Activated naive CD4-positive, alpha-beta T cell treated with anti-CD3 and anti-CD28 coated beads for 36 hours (primary cell): Measurements from ENCODE around the gene NAGA. TPM values are rescaled to one million over a fixed set of nuclear protein-coding genes. Genes with fewer than 3 reads are reported as not detected.

Experiments
- CTCF ChIA-PET: fragments of 350-600 bp; sonication (Branson Sonifier 250); formaldehyde crosslinking; loops from one replicate; lab custom pipeline; 2021; ENCODE audit warnings: antibody characterized with exemption; lab: Charles Lee
- DNase-seq: peaks from one replicate; pipeline ENCODE4 v3.0.0-alpha.2; 2020
- H3K27ac Mint-ChIP-seq: one replicate; pipeline ENCODE4 v1.8.0; 2021; ENCODE audit warnings: mild to moderate bottlenecking, mixed read lengths
- H3K27me3 Mint-ChIP-seq: one replicate; pipeline ENCODE4 v1.8.0; 2021; ENCODE audit warnings: low read depth, mixed read lengths
- H3K36me3 Mint-ChIP-seq: one replicate; pipeline ENCODE4 v1.8.0; 2021; ENCODE audit warnings: low read depth, mixed read lengths
- H3K4me1 Mint-ChIP-seq: one replicate; pipeline ENCODE4 v1.8.0; 2021; ENCODE audit warnings: low read depth, mixed read lengths
- H3K4me3 Mint-ChIP-seq: one replicate; pipeline ENCODE4 v1.8.0; 2021; ENCODE audit warnings: mild to moderate bottlenecking, moderate library complexity, mixed read lengths
- H3K9me3 Mint-ChIP-seq: one replicate; pipeline ENCODE4 v1.8.0; 2021; ENCODE audit warnings: mixed read lengths
- intact Hi-C: fragments of 100-400 bp; cut with micrococcal nuclease; formaldehyde crosslinking; loops from one replicate; pipeline ENCODE4 v1.15.1; 2023
- total RNA-seq, 2 experiments: library from RNA; stranded (reverse); gene quantifications; one replicate each; pipeline ENCODE4 v1.2.3, GENCODE V29; 2021

NAGA gene
- total RNA-seq, 2 experiments from 2014 or later = 14.6 to 15.9 TPM

DNA sequence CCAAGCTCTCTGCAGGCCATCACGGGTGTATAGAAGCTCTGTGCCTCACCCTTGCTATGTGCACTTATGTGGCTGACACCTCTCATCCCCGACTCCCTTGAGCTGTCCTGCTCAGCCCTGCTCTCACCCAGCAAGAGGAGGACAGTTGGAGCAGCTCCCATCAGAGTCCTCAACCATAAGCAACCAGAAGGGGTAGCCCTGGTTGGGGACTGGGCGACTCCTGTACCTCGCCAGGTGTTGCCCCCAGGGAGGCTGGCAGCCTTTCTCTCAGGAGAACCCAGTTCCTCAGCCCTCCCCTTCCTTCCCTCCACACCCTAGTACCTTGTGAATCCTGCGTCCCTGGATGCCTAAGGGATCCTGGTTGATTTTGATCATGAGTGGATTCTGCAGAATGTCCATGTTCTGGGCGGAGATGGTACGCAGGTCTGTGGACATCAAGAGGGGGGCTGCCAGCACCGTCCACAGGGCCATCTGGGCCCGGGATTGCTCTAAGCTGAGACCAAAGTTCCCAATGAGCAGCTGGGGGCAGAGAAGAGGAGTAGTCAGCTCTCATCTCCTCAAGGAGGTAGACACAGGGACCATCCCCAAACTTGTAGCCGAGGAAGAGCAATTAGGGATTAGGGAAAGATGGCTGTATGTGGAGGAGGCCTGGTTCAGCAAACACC lies 8.0 kb downstream of the NAGA start:
- no peak for DNase-seq

DNA sequence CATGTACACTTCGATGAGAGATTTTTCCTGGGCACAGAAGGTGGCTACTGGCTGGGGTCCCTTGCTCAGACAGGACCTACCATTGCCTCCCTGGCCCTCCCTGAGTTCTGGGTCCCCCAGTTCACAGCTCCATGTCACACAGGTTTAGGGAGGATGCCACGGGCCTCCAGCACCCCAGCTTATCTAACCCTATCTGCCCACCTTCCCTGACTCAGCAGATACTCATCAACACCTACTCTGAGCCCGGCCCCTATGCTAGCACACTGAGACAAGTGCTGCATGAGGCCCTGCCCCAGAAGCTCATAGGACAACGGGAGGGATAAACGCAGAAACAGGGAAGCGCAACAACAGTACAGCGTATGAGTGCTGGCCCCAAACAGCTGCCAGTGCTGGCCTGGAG lies 9.6 kb downstream of the NAGA start:
- peaks cover 58% of the 10 kb centered on the region for H3K36me3 Mint-ChIP-seq
- H3K4me1 Mint-ChIP-seq = no peaks in the 10 kb centered on the region
- DNase-seq = no peak
- no peak overlapping the region for H3K27ac Mint-ChIP-seq
- no peak overlapping the region for H3K4me3 Mint-ChIP-seq
- intact Hi-C loops = no loop called here
- CTCF ChIA-PET = no interaction called here
- no peaks in the 10 kb centered on the region for H3K27me3 Mint-ChIP-seq
- peaks cover 13% of the 10 kb centered on the region for H3K9me3 Mint-ChIP-seq

More for the DNA sequence above, 8.0 kb downstream of the NAGA start:
- intact Hi-C loops = no loop called here
- CTCF ChIA-PET = no interaction called here
- Mint-ChIP-seq H3K9me3 (peaks cover 4% of the 10 kb centered on the region), H3K36me3 (peaks cover 54% of the 10 kb centered on the region), H3K4me3 (no peak overlapping the region), H3K27ac (no peak overlapping the region), H3K4me1 (no peaks in the 10 kb centered on the region), H3K27me3 (no peaks in the 10 kb centered on the region)

DNA sequence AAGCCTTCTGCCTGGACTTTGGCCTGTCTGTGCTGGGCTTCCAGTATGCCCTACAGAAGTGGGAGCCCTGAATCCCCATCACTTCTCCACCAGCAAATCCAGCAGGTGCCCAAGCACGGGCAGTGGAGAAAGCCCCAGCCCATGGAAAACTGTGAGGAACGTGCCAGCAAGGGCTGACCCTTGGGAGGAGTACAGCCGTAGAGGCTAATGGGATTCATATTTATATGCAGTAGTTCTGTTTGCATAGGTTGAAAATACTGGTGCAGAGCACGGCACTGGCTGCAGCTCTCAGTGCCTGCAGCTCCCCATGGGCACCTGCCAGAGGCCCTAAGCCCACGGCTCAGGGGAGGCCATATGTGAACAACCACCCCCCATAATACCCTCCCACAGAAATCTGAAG lies 10.1 kb downstream of the NAGA start:
- H3K36me3 Mint-ChIP-seq = peaks cover 55% of the 10 kb centered on the region

DNA sequence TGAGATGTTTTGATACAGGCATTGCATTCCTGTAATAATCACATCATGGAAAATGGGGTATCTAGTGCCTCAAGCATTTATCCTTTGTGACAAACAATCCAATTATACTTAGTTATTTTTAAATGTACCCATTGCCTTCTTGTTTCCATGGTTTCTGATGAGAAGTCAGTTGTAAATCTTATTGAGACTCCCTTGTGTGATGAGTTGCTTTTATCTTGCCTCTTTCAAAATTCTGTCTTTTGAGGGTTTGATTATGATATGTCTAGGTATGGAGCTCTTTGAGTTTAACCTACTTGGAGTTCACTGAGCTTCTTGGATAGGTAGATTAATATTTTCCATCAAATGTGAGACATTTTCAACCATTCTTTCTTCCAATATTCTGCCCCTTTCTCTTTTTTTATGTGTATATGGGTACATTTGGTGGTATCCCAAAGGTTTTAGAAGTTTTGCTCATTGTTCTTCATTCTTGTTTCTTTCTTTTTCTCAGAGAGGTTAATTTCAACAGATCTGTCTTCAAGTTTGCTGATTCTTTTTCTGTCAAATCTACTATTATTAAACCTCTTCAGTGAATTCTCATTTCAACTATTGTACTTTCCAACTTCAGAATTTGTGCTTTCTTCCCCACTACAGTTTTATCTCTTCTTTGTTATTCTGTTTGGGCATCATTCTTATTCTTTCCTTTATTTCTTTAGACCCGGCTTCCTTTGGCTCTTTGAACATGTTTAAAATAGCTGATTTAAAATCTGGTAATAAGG lies 13.7 kb downstream of the NAGA start:
- peaks cover 13% of the 10 kb centered on the region for H3K9me3 Mint-ChIP-seq
- CTCF ChIA-PET = interaction anchor here (0.7 kb wide), 2 partner anchors 54 to 321 kb away, joined by 3 to 4 read pairs; no protein-coding TSS in a partner anchor
- intact Hi-C loops = no loop called here
- DNase-seq = no peak
- H3K27ac Mint-ChIP-seq = no peak overlapping the region
- H3K27me3 Mint-ChIP-seq = no peaks in the 10 kb centered on the region
- H3K36me3 Mint-ChIP-seq = peaks cover 34% of the 10 kb centered on the region
- H3K4me3 Mint-ChIP-seq = no peak overlapping the region
- no peaks in the 10 kb centered on the region for H3K4me1 Mint-ChIP-seq

More for the DNA sequence above, 10.1 kb downstream of the NAGA start:
- CTCF ChIA-PET = no interaction called here
- H3K4me3 Mint-ChIP-seq = no peak overlapping the region
- H3K9me3 Mint-ChIP-seq = peaks cover 13% of the 10 kb centered on the region
- no peaks in the 10 kb centered on the region for H3K4me1 Mint-ChIP-seq
- no peak for DNase-seq
- H3K27me3 Mint-ChIP-seq = no peaks in the 10 kb centered on the region
- intact Hi-C loops = no loop called here
- no peak overlapping the region for H3K27ac Mint-ChIP-seq

DNA sequence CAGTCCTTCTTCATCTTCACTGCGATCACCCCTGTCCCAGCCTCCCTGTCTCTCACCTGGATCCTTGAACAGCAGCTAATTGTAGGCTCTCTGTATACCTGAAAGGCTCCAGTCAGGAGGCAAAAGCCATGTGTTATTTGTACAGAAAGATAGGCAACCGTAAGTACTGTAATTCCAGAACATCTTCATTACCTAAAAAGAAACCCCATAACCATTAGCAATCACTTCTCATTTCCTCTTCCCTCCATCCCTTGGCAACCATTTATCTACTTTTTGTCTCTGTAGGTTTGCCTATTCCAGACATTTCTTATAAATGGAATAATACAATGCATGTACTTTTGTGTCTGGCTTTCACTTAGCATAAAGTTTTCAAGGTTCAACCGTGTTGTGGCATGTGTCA lies 17.8 kb downstream of the NAGA start:
- CTCF ChIA-PET = no interaction called here
- no peak for DNase-seq
- H3K4me1 Mint-ChIP-seq = no peaks in the 10 kb centered on the region
- peaks cover 9% of the 10 kb centered on the region for H3K9me3 Mint-ChIP-seq
- peaks cover 9% of the 10 kb centered on the region for H3K36me3 Mint-ChIP-seq
- no peak overlapping the region for H3K4me3 Mint-ChIP-seq
- no peak overlapping the region for H3K27ac Mint-ChIP-seq
- intact Hi-C loops = no loop called here
- no peaks in the 10 kb centered on the region for H3K27me3 Mint-ChIP-seq

DNA sequence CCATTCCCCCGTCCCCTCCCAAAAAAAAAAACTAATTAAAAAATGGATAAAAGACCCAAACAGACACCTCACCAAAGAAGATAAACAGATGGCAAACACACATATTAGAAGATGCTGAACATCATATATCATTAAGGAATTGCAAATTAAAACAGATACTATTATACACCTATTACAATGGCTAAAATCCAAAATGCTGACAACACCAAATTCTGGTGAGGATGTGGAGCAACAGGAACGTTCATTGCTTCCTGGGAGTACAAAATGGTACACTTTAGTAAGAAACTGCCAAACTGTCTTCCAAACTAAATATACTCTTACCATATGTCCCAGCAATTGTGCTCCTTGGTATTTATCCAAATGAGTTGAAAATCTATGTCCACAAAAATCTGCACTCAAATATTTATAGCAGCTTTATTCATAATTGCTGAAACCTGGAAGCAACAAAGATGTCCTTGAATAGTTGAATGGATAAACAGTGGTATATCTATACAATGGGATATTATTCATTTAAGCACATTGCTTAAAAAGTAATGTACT lies 19.9 kb downstream of the NAGA start:
- CTCF ChIA-PET = no interaction called here
- Mint-ChIP-seq H3K36me3 (no peaks in the 10 kb centered on the region), H3K27ac (no peak overlapping the region), H3K9me3 (no peaks in the 10 kb centered on the region), H3K4me3 (no peak overlapping the region), H3K27me3 (no peaks in the 10 kb centered on the region), H3K4me1 (no peaks in the 10 kb centered on the region)
- intact Hi-C loops = no loop called here
- no peak for DNase-seq

DNA sequence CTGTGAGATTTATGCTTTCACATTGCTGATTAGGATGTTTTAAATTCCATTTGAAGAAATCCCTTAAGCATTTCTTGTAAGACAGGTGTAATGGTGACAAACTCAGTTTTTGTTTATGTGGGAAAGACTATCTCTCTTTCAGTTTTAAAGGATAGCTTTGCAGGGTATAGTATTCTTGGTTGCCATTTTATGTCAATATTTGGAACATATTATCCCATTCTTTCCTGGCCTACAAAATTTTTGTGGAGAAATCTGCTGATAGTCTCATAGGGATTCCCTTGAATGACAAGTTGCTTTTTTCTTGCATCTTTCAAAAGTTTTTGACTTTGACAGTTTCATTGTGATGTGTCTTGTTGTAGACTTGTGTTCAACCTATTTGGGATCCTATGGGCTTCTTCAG lies 28.8 kb downstream of the NAGA start:
- no peaks in the 10 kb centered on the region for H3K4me1 Mint-ChIP-seq
- no peak overlapping the region for H3K4me3 Mint-ChIP-seq
- H3K36me3 Mint-ChIP-seq = peaks cover 6% of the 10 kb centered on the region
- no peak for DNase-seq
- CTCF ChIA-PET = no interaction called here
- peaks cover 8% of the 10 kb centered on the region for H3K9me3 Mint-ChIP-seq
- H3K27ac Mint-ChIP-seq = no peak overlapping the region
- intact Hi-C loops = no loop called here
- no peaks in the 10 kb centered on the region for H3K27me3 Mint-ChIP-seq

DNA sequence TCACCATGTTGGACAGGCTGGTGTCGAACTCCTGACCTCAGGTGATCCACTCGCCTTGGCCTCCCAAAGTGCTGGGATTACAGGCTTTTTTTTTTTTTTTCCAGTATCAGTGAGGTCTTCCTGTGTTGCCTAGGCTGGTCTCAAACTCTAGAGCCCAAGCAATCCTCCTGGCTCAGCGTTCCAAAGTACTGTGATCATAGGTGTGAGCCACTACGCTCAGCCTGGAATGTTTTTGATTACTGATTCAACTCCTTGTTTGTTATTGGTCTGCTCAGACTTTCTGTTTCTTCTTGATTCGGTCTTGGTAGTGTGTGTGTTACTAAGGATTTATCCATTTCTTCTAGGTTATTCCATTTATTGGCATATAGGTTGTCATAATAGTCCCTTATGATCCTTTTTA lies 31.3 kb downstream of the NAGA start:
- H3K9me3 Mint-ChIP-seq = peaks cover 12% of the 10 kb centered on the region
- H3K4me3 Mint-ChIP-seq = no peak overlapping the region
- H3K36me3 Mint-ChIP-seq = peaks cover 6% of the 10 kb centered on the region
- no peaks in the 10 kb centered on the region for H3K27me3 Mint-ChIP-seq
- CTCF ChIA-PET = interaction anchor here (0.7 kb wide), 1 partner anchor 136 kb away, joined by 5 read pairs; no protein-coding TSS in a partner anchor
- H3K27ac Mint-ChIP-seq = no peak overlapping the region
- no peak for DNase-seq
- no peaks in the 10 kb centered on the region for H3K4me1 Mint-ChIP-seq
- intact Hi-C loops = no loop called here

DNA sequence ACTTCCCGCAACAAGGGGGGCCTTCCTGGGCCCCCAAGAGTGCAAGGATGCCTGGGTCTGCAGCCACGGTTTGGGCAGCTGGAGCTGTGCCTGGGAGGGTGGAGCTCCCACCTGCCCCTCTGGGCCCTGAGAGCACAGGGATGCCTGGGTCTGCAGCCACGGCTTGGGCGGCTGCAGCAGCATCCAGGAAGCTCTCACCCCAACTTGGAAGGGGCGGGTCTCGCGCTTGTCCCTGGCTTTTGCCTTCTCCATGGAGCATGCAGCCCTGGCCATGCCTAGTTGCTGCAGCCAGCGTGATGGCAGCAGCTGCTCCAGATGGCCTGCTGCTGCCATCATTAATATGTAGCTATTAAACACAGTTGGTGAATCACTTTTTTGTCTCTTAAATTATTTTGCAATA lies 35.4 kb downstream of the NAGA start:
- H3K27me3 Mint-ChIP-seq = no peaks in the 10 kb centered on the region
- H3K9me3 Mint-ChIP-seq = peaks cover 18% of the 10 kb centered on the region
- H3K27ac Mint-ChIP-seq = no peak overlapping the region
- CTCF ChIA-PET = no interaction called here
- intact Hi-C loops = no loop called here
- peaks cover 9% of the 10 kb centered on the region for H3K36me3 Mint-ChIP-seq
- no peak overlapping the region for H3K4me3 Mint-ChIP-seq
- H3K4me1 Mint-ChIP-seq = peaks cover 17% of the 10 kb centered on the region
- no peak for DNase-seq

DNA sequence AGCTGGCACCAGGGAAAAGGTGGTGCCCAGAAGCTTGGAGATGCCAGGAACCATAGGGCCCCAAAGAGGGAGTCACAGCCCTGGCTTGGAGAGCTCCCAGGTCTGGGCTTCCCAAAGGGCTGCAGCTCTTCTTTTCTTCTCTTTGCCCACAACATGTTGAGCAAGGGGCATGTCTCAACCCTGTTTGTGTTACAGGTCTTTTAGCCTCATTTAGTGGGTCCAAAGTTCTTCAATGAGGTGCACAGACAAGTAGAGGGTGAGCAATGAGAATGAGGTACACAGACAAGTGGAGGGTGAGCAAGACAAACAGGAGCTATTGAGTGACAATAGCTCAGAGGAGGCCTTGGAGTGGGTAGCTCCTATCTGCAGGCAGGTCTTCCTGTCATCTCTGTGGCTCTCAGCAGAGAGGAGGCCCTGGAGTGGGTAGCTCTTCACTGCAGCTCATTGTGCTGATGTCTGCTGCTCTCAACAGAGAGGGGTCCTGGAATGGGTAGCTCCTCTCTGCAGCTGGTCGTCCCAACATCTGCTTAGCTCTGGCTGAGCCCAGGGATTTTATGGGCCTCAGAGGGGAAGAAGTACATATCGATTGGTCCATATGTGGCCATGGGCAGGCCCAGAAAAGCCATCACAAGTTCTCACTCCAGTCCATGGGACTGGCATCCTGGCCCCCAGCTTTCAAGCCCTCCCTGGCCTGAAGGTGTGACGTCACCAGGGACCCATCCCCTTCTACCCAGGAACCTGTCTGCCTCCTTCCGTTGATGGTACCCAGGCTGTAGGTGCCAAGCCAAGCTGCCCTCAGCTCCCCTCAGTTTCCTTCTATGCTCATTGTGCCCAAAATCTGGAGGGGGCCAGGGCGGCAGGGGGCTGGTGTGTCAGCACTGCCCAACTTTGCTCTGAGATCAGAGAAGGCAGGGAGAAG lies 37.1 kb downstream of the NAGA start:
- Mint-ChIP-seq H3K36me3 (peaks cover 9% of the 10 kb centered on the region), H3K27me3 (no peaks in the 10 kb centered on the region), H3K4me1 (peaks cover 20% of the 10 kb centered on the region), H3K27ac (no peak overlapping the region), H3K4me3 (no peak overlapping the region), H3K9me3 (peaks cover 18% of the 10 kb centered on the region)
- CTCF ChIA-PET = interaction anchor here (0.6 to 1.0 kb wide), 2 partner anchors 21 to 228 kb away, joined by 3 to 4 read pairs; no protein-coding TSS in a partner anchor
- intact Hi-C loops = no loop called here
- DNase-seq = peak; percentile 42

DNA sequence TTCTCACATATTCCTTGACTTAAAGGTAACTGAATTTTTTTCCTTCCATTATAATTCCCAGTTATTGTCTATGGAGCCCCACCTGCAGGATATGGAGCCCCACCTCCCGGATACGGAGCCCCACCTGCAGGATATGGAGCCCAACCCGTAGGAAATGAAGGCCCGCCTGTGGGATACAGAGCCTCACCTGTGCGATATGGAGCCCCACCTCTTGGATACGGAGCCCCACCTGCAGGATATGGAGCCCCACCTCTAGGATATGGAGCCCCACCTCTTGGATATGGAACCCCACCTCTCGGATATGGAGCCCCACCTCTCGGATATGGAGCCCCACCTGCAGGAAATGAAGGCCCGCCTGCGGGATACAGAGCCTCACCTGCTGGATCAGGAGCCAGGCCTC lies 43.9 kb downstream of the NAGA start:
- CTCF ChIA-PET = no interaction called here
- Mint-ChIP-seq H3K4me1 (peaks cover 31% of the 10 kb centered on the region), H3K27ac (no peak overlapping the region), H3K9me3 (no peaks in the 10 kb centered on the region), H3K27me3 (no peaks in the 10 kb centered on the region), H3K36me3 (no peaks in the 10 kb centered on the region), H3K4me3 (no peak overlapping the region)
- intact Hi-C loops = no loop called here
- no peak for DNase-seq

DNA sequence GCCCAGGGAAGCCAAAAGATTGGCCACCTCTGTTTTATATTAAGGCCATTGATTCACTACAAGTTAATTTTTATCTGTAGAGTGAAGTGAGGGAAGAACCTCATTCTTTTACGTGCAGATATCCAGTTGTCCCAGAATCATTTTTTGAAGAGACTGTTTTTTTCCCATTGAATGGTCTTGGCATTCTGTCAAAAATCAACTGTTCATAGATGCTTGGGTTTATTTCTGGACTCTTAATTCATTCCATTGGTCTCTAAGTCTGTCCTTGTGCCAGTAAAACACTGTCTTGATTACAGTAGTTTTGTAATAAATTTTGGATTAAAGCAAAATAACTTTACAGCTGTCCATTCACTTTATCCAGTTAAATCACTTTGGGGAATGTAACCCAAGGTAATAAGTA lies 45.2 kb downstream of the NAGA start:
- H3K4me1 Mint-ChIP-seq = peaks cover 18% of the 10 kb centered on the region
- H3K9me3 Mint-ChIP-seq = no peaks in the 10 kb centered on the region
- no peak overlapping the region for H3K4me3 Mint-ChIP-seq
- CTCF ChIA-PET = no interaction called here
- DNase-seq = no peak
- no peak overlapping the region for H3K27ac Mint-ChIP-seq
- H3K27me3 Mint-ChIP-seq = no peaks in the 10 kb centered on the region
- intact Hi-C loops = no loop called here
- H3K36me3 Mint-ChIP-seq = no peaks in the 10 kb centered on the region
